ENCODE results near the gene TBPL2.
"Not testable (repeated sequence)": the region's sequence is repeated elsewhere in the genome, so short reads cannot be mapped to it uniquely, and the experiment has no call there.

Gene TBPL2

GRCh38 chr14:55477680-55478079 lies 37.3 kb upstream of the TBPL2 start:
- no peak for DNase-seq

DNA sequence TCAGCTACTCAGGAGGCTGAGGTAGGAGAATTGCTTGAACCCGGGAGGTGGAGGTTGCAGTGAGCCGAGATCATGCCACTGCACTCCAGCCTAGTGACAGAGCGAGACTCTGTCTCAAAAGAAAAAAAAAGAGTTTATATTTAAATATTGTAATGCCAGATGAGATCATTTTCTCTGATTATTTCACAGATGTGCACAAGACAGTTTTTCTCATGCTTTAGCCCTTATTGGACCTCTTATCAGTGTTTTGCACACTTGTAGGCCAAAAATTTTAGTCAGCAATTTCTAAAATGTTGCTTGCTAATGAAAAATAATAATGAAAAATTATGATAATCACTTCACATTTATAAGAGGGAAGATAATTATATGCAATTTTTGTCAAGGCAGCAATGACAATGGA lies 36.0 kb upstream of the TBPL2 start:
- H2BK5ac ChIP-seq (ENCODE audit: low read depth, low read length, poor library complexity, severe bottlenecking); H2AFZ ChIP-seq (ENCODE audit: low read depth, low read length); H3K27me3 ChIP-seq (ENCODE audit: control insufficient read depth in 1 of 2, insufficient read depth in 1 of 2, low read length in 2 of 2); H2BK15ac ChIP-seq (ENCODE audit: low read depth, poor library complexity, severe bottlenecking); H3K36me3 ChIP-seq (ENCODE audit: control insufficient read depth in 1 of 2, insufficient read depth in 2 of 2, low read depth in 1 of 2, low read length in 2 of 2); H2BK120ac ChIP-seq (ENCODE audit: low read depth, low read length); H2AK5ac ChIP-seq (ENCODE audit: low read length, severe bottlenecking); H3K9ac ChIP-seq (ENCODE audit: low read length); H3K9me3 ChIP-seq (ENCODE audit: control insufficient read depth, low read length); H3K23ac ChIP-seq (ENCODE audit: low read length in 2 of 2); DNase-seq; H3K4me3 ChIP-seq (ENCODE audit: insufficient read depth in 1 of 2, low read depth in 1 of 2, low read length in 2 of 2); H2BK12ac ChIP-seq (ENCODE audit: low read length in 2 of 2); H3K79me1 ChIP-seq (replicated peaks; ENCODE audit: low read length, poor library complexity, severe bottlenecking); H3K14ac ChIP-seq (ENCODE audit: low read length in 2 of 2); H4K8ac ChIP-seq (ENCODE audit: low read length); H4K91ac ChIP-seq (ENCODE audit: low read length); H3K27ac ChIP-seq (ENCODE audit: low read length, poor library complexity, severe bottlenecking); H3K18ac ChIP-seq (ENCODE audit: low read depth in 1 of 2, low read length in 2 of 2); H3K4me1 ChIP-seq (ENCODE audit: control insufficient read depth, insufficient read depth, low read depth, low read length); H3K4ac ChIP-seq (ENCODE audit: low read depth in 1 of 2, low read length in 2 of 2); H3K4me2 ChIP-seq (ENCODE audit: low read length, poor library complexity, severe bottlenecking): not testable (repeated sequence)
- WGBS: 100% methylated on average over 1 of the region's 3 CpGs

More at GRCh38 chr14:55477680-55478079, 37.3 kb upstream of the TBPL2 start:
- H2BK15ac ChIP-seq (ENCODE audit: low read depth, poor library complexity, severe bottlenecking): no peak overlapping the region
- H3K4me2 ChIP-seq (ENCODE audit: low read length, poor library complexity, severe bottlenecking): no peak overlapping the region
- H2AK5ac ChIP-seq (ENCODE audit: low read length, severe bottlenecking): no peak overlapping the region
- H3K27me3 ChIP-seq (ENCODE audit: control insufficient read depth in 1 of 2, insufficient read depth in 1 of 2, low read length in 2 of 2): no peaks in the 10 kb centered on the region
- no peaks in the 10 kb centered on the region for H3K36me3 ChIP-seq (ENCODE audit: control insufficient read depth in 1 of 2, insufficient read depth in 2 of 2, low read depth in 1 of 2, low read length in 2 of 2)
- H3K23ac ChIP-seq (ENCODE audit: low read length in 2 of 2): no peak overlapping the region
- no peak overlapping the region for H2AFZ ChIP-seq (ENCODE audit: low read depth, low read length)
- H3K9ac ChIP-seq (ENCODE audit: low read length): no peak overlapping the region
- 87% methylated on average over 4 of the region's 4 CpGs for WGBS
- H3K14ac ChIP-seq (ENCODE audit: low read length in 2 of 2): no peak overlapping the region
- H3K4me3 ChIP-seq (ENCODE audit: insufficient read depth in 1 of 2, low read depth in 1 of 2, low read length in 2 of 2): no peak overlapping the region
- H2BK5ac ChIP-seq (ENCODE audit: low read depth, low read length, poor library complexity, severe bottlenecking): no peak overlapping the region
- no peaks in the 10 kb centered on the region for H3K4me1 ChIP-seq (ENCODE audit: control insufficient read depth, insufficient read depth, low read depth, low read length)
- no peak overlapping the region for H3K4ac ChIP-seq (ENCODE audit: low read depth in 1 of 2, low read length in 2 of 2)
- no peak overlapping the region for H2BK12ac ChIP-seq (ENCODE audit: low read length in 2 of 2)
- H3K27ac ChIP-seq (ENCODE audit: low read length, poor library complexity, severe bottlenecking): no peak overlapping the region
- no peaks in the 10 kb centered on the region for H3K9me3 ChIP-seq (ENCODE audit: control insufficient read depth, low read length)
- H4K8ac ChIP-seq (ENCODE audit: low read length): no peak overlapping the region
- no peaks in the 10 kb centered on the region for H3K79me1 ChIP-seq (replicated peaks; ENCODE audit: low read length, poor library complexity, severe bottlenecking)
- H3K18ac ChIP-seq (ENCODE audit: low read depth in 1 of 2, low read length in 2 of 2): no peak overlapping the region
- H2BK120ac ChIP-seq (ENCODE audit: low read depth, low read length): no peak overlapping the region
- H4K91ac ChIP-seq (ENCODE audit: low read length): no peak overlapping the region

- DNase-seq: no peak
- Histone ChIP-seq H3K9ac (ENCODE audit: low read length) (no peak overlapping the region), H2BK12ac (ENCODE audit: low read length in 2 of 2) (no peak overlapping the region), H2AFZ (ENCODE audit: low read depth, low read length) (no peak overlapping the region), H3K14ac (ENCODE audit: low read length in 2 of 2) (no peak overlapping the region), H3K4ac (ENCODE audit: low read depth in 1 of 2, low read length in 2 of 2) (no peak overlapping the region), H3K36me3 (ENCODE audit: control insufficient read depth in 1 of 2, insufficient read depth in 2 of 2, low read depth in 1 of 2, low read length in 2 of 2) (no peaks in the 10 kb centered on the region), H3K9me3 (ENCODE audit: control insufficient read depth, low read length) (no peaks in the 10 kb centered on the region), H3K79me1 (replicated peaks; ENCODE audit: low read length, poor library complexity, severe bottlenecking) (no peaks in the 10 kb centered on the region), H3K27me3 (ENCODE audit: control insufficient read depth in 1 of 2, insufficient read depth in 1 of 2, low read length in 2 of 2) (no peaks in the 10 kb centered on the region), H4K91ac (ENCODE audit: low read length) (no peak overlapping the region), H4K8ac (ENCODE audit: low read length) (no peak overlapping the region), H3K27ac (ENCODE audit: low read length, poor library complexity, severe bottlenecking) (no peak overlapping the region), H3K4me1 (ENCODE audit: control insufficient read depth, insufficient read depth, low read depth, low read length) (no peaks in the 10 kb centered on the region), H2BK15ac (ENCODE audit: low read depth, poor library complexity, severe bottlenecking) (no peak overlapping the region), H2BK5ac (ENCODE audit: low read depth, low read length, poor library complexity, severe bottlenecking) (no peak overlapping the region), H3K4me2 (ENCODE audit: low read length, poor library complexity, severe bottlenecking) (no peak overlapping the region), H3K23ac (ENCODE audit: low read length in 2 of 2) (no peak overlapping the region), H3K4me3 (ENCODE audit: insufficient read depth in 1 of 2, low read depth in 1 of 2, low read length in 2 of 2) (no peak overlapping the region), H2BK120ac (ENCODE audit: low read depth, low read length) (no peak overlapping the region), H2AK5ac (ENCODE audit: low read length, severe bottlenecking) (no peak overlapping the region), H3K18ac (ENCODE audit: low read depth in 1 of 2, low read length in 2 of 2) (no peak overlapping the region)
- 67% methylated on average over 1 of the region's 7 CpGs for WGBS
Observed at GRCh38 chr14:55473786-55474185, 33.4 kb upstream of the TBPL2 start.

DNA sequence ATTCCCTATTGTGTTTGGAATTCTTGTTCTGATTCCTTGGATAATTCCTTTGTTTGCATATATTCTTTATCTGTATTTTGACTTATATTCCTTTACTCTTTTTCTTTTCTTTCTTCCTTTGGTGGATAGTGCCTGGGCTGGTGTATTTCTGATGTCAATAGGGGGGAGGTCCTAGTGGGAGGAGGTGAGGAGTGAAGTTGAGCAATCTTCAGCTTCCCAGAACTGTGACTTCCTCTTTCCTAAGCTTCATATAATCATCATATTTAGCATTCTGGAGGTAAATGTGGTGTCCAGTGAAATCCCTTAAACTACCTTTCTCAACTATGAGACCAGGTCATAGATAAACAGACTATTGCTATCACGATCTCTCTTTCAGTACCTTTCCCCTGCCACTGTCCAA lies 29.6 kb upstream of the TBPL2 start:
- peaks cover 7% of the 10 kb centered on the region for H3K9me3 ChIP-seq (ENCODE audit: control insufficient read depth, low read length)
- no peak overlapping the region for H2BK15ac ChIP-seq (ENCODE audit: low read depth, poor library complexity, severe bottlenecking)
- no peak overlapping the region for H3K4me3 ChIP-seq (ENCODE audit: insufficient read depth in 1 of 2, low read depth in 1 of 2, low read length in 2 of 2)
- no peaks in the 10 kb centered on the region for H3K36me3 ChIP-seq (ENCODE audit: control insufficient read depth in 1 of 2, insufficient read depth in 2 of 2, low read depth in 1 of 2, low read length in 2 of 2)
- no peak overlapping the region for H3K18ac ChIP-seq (ENCODE audit: low read depth in 1 of 2, low read length in 2 of 2)
- H3K14ac ChIP-seq (ENCODE audit: low read length in 2 of 2): no peak overlapping the region
- H2BK5ac ChIP-seq (ENCODE audit: low read depth, low read length, poor library complexity, severe bottlenecking): no peak overlapping the region
- no peak overlapping the region for H3K9ac ChIP-seq (ENCODE audit: low read length)
- no peak overlapping the region for H2AFZ ChIP-seq (ENCODE audit: low read depth, low read length)
- H2BK12ac ChIP-seq (ENCODE audit: low read length in 2 of 2): no peak overlapping the region
- DNase-seq: no peak
- no peaks in the 10 kb centered on the region for H3K4me1 ChIP-seq (ENCODE audit: control insufficient read depth, insufficient read depth, low read depth, low read length)
- no peak overlapping the region for H2AK5ac ChIP-seq (ENCODE audit: low read length, severe bottlenecking)
- H4K8ac ChIP-seq (ENCODE audit: low read length): no peak overlapping the region
- H3K4me2 ChIP-seq (ENCODE audit: low read length, poor library complexity, severe bottlenecking): no peak overlapping the region
- H4K91ac ChIP-seq (ENCODE audit: low read length): no peak overlapping the region
- no peaks in the 10 kb centered on the region for H3K27me3 ChIP-seq (ENCODE audit: control insufficient read depth in 1 of 2, insufficient read depth in 1 of 2, low read length in 2 of 2)
- H2BK120ac ChIP-seq (ENCODE audit: low read depth, low read length): no peak overlapping the region
- H3K4ac ChIP-seq (ENCODE audit: low read depth in 1 of 2, low read length in 2 of 2): no peak overlapping the region
- no peak overlapping the region for H3K23ac ChIP-seq (ENCODE audit: low read length in 2 of 2)
- WGBS: 93% methylated on average over 1 of the region's 1 CpG
- H3K79me1 ChIP-seq (replicated peaks; ENCODE audit: low read length, poor library complexity, severe bottlenecking): no peaks in the 10 kb centered on the region
- H3K27ac ChIP-seq (ENCODE audit: low read length, poor library complexity, severe bottlenecking): no peak overlapping the region
